Right renal pelvis (tissue), 4 donors: ENCODE measurements around the gene CIDEC. TPM values are rescaled to one million over a fixed set of nuclear protein-coding genes. Genes with fewer than 3 reads are reported as not detected.
"Not testable (repeated sequence)": the region's sequence is repeated elsewhere in the genome, so short reads cannot be mapped to it uniquely, and the experiment has no call there.

Experiments used
- DNase-seq, 4 donors: peaks; one replicate each; pipeline ENCODE4 v3.0.0-alpha.2; 2013; ENCODE audit warnings: low read depth in 4 of 4, low spot score in 3 of 4, missing footprints in 1 of 4
- polyA plus RNA-seq, 4 donors: library from polyadenylated mRNA; unstranded; fragments of 120-200 nt; gene quantifications; one replicate each; pipeline ENCODE4 v1.2.1, GENCODE V29; 2013; ENCODE audit not compliant: insufficient read length in 4 of 4

CIDEC gene
- polyA plus RNA-seq, 4 donors = 0.09 TPM; not detected in 3

- no peak for DNase-seq
Observed at GRCh38 chr3:9902372-9903237, 22.6 kb upstream of the CIDEC start, which contains the start of gene IL17RE. IL17RE (plus strand) TSS chr3:9902848; CDS start chr3:9902933, 85 bp downstream.

- no peak for DNase-seq
Observed at GRCh38 chr3:9901967-9902366, 21.9 kb upstream of the CIDEC start.

GRCh38 chr3:9900965-9901415, 20.9 kb upstream of the CIDEC start:
- DNase-seq = not testable (repeated sequence)

GRCh38 chr3:9899289-9899791, 19.3 kb upstream of the CIDEC start:
- no peak for DNase-seq

- no peak for DNase-seq
Observed at GRCh38 chr3:9898467-9899241, 18.6 kb upstream of the CIDEC start.

- peak in 1 of 4 donors; percentile 43 for DNase-seq
Observed at GRCh38 chr3:9897408-9898372, 17.6 kb upstream of the CIDEC start.

GRCh38 chr3:9896755-9897407, 16.8 kb upstream of the CIDEC start:
- DNase-seq = not testable (repeated sequence)

- DNase-seq = not testable (repeated sequence)
Observed at GRCh38 chr3:9895715-9896114, 15.7 kb upstream of the CIDEC start.

- DNase-seq = no peak
Observed at GRCh38 chr3:9893739-9894138, 13.7 kb upstream of the CIDEC start.

- DNase-seq = no peak
Observed at GRCh38 chr3:9891072-9891622, 11.1 kb upstream of the CIDEC start.

- DNase-seq = peak; percentile 81 to 85 (median 82)
Observed at GRCh38 chr3:9890249-9891071, 10.4 kb upstream of the CIDEC start, which contains the start of gene JAGN1. JAGN1 (plus strand) TSS chr3:9890610; CDS start chr3:9890723, 113 bp downstream.

- no peak for DNase-seq
Observed at GRCh38 chr3:9889405-9889804, 9.4 kb upstream of the CIDEC start.

GRCh38 chr3:9888540-9888939, 8.5 kb upstream of the CIDEC start:
- no peak for DNase-seq

GRCh38 chr3:9887480-9887879, 7.4 kb upstream of the CIDEC start:
- no peak for DNase-seq

GRCh38 chr3:9886328-9886727, 6.3 kb upstream of the CIDEC start:
- no peak for DNase-seq

- no peak for DNase-seq
Observed at GRCh38 chr3:9884555-9885165, 4.6 kb upstream of the CIDEC start.

GRCh38 chr3:9883706-9884554, 3.9 kb upstream of the CIDEC start:
- DNase-seq = no peak
